H9 (cell line): ENCODE data around the gene TRIAP1. TPM values are rescaled to one million over a fixed set of nuclear protein-coding genes. Genes with fewer than 3 reads are reported as not detected.

Experiments
- DNase-seq: peaks from one replicate; pipeline ENCODE4 v3.0.0-alpha.2; 2017
- H2AFZ ChIP-seq: one replicate; pipeline ENCODE4 v1.6.1; 2013; ENCODE audit warnings: mild to moderate bottlenecking, low read length, control low read depth, moderate library complexity
- H2AK5ac ChIP-seq: 2 replicates; pipeline ENCODE4 v1.6.1; 2013; ENCODE audit warnings: low read length, control low read depth, mixed read lengths; ENCODE audit not compliant: insufficient read length
- H2BK120ac ChIP-seq: one replicate; pipeline ENCODE4 v1.6.1; 2013; ENCODE audit warnings: low read depth, mild to moderate bottlenecking, low read length, control low read depth, inconsistent platforms; ENCODE audit not compliant: poor library complexity, severe bottlenecking
- H2BK12ac ChIP-seq: 2 replicates; pipeline ENCODE4 v1.6.1; 2013; ENCODE audit warnings: low read length, control low read depth, mixed read lengths, low read depth; ENCODE audit not compliant: insufficient read length
- H2BK15ac ChIP-seq: 2 replicates; pipeline ENCODE4 v1.6.1; 2013; ENCODE audit warnings: low read depth, low read length, control low read depth
- H2BK20ac ChIP-seq: one replicate; pipeline ENCODE4 v1.6.1; 2013; ENCODE audit warnings: low read depth, mild to moderate bottlenecking, low read length, control low read depth, inconsistent platforms; ENCODE audit not compliant: poor library complexity, severe bottlenecking
- H2BK5ac ChIP-seq: 2 replicates; pipeline ENCODE4 v1.6.1; 2013; ENCODE audit warnings: low read length, control low read depth, mixed read lengths; ENCODE audit not compliant: insufficient read length
- H3K14ac ChIP-seq: 2 replicates; pipeline ENCODE4 v1.6.1; 2013; ENCODE audit warnings: low read length, control low read depth; ENCODE audit not compliant: insufficient read depth
- H3K18ac ChIP-seq: 2 replicates; pipeline ENCODE4 v1.6.1; 2013; ENCODE audit warnings: low read depth, mild to moderate bottlenecking, mixed read lengths, low read length, control low read depth; ENCODE audit not compliant: insufficient read length
- H3K23ac ChIP-seq: 2 replicates; pipeline ENCODE4 v1.6.1; 2013; ENCODE audit warnings: low read length, control low read depth, mixed read lengths, low read depth; ENCODE audit not compliant: insufficient read length
- H3K23me2 ChIP-seq: 2 replicates; pipeline ENCODE4 v1.6.1; 2013; ENCODE audit warnings: low read depth, mild to moderate bottlenecking, mixed read lengths, low read length, control low read depth; ENCODE audit not compliant: insufficient read length, poor library complexity, severe bottlenecking
- H3K27ac ChIP-seq: 2 replicates; pipeline ENCODE4 v1.5.1; 2013; ENCODE audit warnings: low read length, control low read depth, mixed read lengths, low read depth; ENCODE audit not compliant: insufficient read length
- H3K27me3 ChIP-seq: 2 replicates; pipeline ENCODE4 v1.6.1; 2013; ENCODE audit warnings: low read length, control low read depth, inconsistent platforms; ENCODE audit not compliant: insufficient read depth
- H3K4ac ChIP-seq: 2 replicates; pipeline ENCODE4 v1.6.1; 2013; ENCODE audit warnings: low read depth, mild to moderate bottlenecking, control low read depth, inconsistent platforms, low read length, moderate library complexity
- H3K4me1 ChIP-seq: 2 replicates; pipeline ENCODE4 v1.6.1; 2013; ENCODE audit warnings: low read length, control low read depth, inconsistent platforms; ENCODE audit not compliant: insufficient read depth
- H3K4me2 ChIP-seq: 2 replicates; pipeline ENCODE4 v1.6.1; 2013; ENCODE audit warnings: low read length, control low read depth, mixed read lengths; ENCODE audit not compliant: insufficient read length, insufficient read depth
- H3K56ac ChIP-seq: 2 replicates; pipeline ENCODE4 v1.6.1; 2013; ENCODE audit warnings: low read depth, mild to moderate bottlenecking, mixed read lengths, low read length, control low read depth; ENCODE audit not compliant: insufficient read length
- H3K79me1 ChIP-seq: 2 replicates; pipeline ENCODE4 v1.6.1; 2013; ENCODE audit warnings: low read depth, mild to moderate bottlenecking, moderate library complexity, low read length, control low read depth, inconsistent platforms; ENCODE audit not compliant: insufficient read depth, poor library complexity, severe bottlenecking
- H3K79me2 ChIP-seq: 2 replicates; pipeline ENCODE4 v1.6.1; 2013; ENCODE audit warnings: low read length, control low read depth, inconsistent platforms; ENCODE audit not compliant: insufficient read depth
- H3K9ac ChIP-seq: 2 replicates; pipeline ENCODE4 v1.6.1; 2013; ENCODE audit warnings: low read length, control low read depth, mixed read lengths; ENCODE audit not compliant: insufficient read length; ENCODE audit errors: extremely low read depth
- H3K9me3 ChIP-seq: one replicate; pipeline ENCODE4 v1.6.1; 2013; ENCODE audit warnings: low read depth, low read length, inconsistent platforms; ENCODE audit not compliant: control insufficient read depth
- H3T11ph ChIP-seq: one replicate; pipeline ENCODE4 v1.6.1; 2013; ENCODE audit warnings: mild to moderate bottlenecking, low read length, control low read depth, inconsistent platforms
- H4K20me1 ChIP-seq: one replicate; pipeline ENCODE4 v1.6.1; 2013; ENCODE audit not compliant: control insufficient read depth, insufficient read length, insufficient read depth
- H4K5ac ChIP-seq: 2 replicates; pipeline ENCODE4 v1.6.1; 2013; ENCODE audit warnings: low read depth, mild to moderate bottlenecking, mixed read lengths, low read length, control low read depth; ENCODE audit not compliant: insufficient read length
- H4K8ac ChIP-seq: replicated peaks from 2 replicates; pipeline ENCODE4 v1.6.1; 2013; ENCODE audit warnings: low read length, control low read depth, mixed read lengths, low read depth; ENCODE audit not compliant: insufficient read length
- H4K91ac ChIP-seq: 2 replicates; pipeline ENCODE4 v1.6.1; 2013; ENCODE audit warnings: low read depth, mild to moderate bottlenecking, moderate library complexity, mixed read lengths, low read length, control low read depth; ENCODE audit not compliant: insufficient read length
- H3K27ac Mint-ChIP-seq, 3 experiments: 2 replicates in 2 of 3; 3 replicates in 1 of 3; pipeline ENCODE4 v1.8.0; 2020 to 2021; ENCODE audit warnings: mixed read lengths in 3 of 3, mild to moderate bottlenecking in 1 of 3, moderate library complexity in 1 of 3
- H3K27me3 Mint-ChIP-seq: 2 replicates; pipeline ENCODE4 v1.8.0; 2021; ENCODE audit warnings: low read depth, mild to moderate bottlenecking, moderate library complexity, mixed read lengths
- H3K36me3 Mint-ChIP-seq, 3 experiments: 2 replicates in 2 of 3; 3 replicates in 1 of 3; pipeline ENCODE4 v1.8.0; 2020 to 2021; ENCODE audit warnings: low read depth in 3 of 3, mixed read lengths in 3 of 3; ENCODE audit not compliant: insufficient read depth in 1 of 3
- H3K4me1 Mint-ChIP-seq, 2 experiments: 2 replicates each; pipeline ENCODE4 v1.8.0; 2020; ENCODE audit warnings: mixed read lengths in 2 of 2
- H3K4me3 Mint-ChIP-seq, 2 experiments: 2 replicates in 1 of 2; 3 replicates in 1 of 2; pipeline ENCODE4 v1.8.0; 2020 to 2021; ENCODE audit warnings: mild to moderate bottlenecking in 2 of 2, mixed read lengths in 2 of 2, moderate library complexity in 1 of 2
- H3K9me3 Mint-ChIP-seq, 2 experiments: 2 replicates in 1 of 2; 3 replicates in 1 of 2; pipeline ENCODE4 v1.8.0; 2020; ENCODE audit warnings: mild to moderate bottlenecking in 2 of 2, mixed read lengths in 2 of 2, moderate library complexity in 1 of 2
- WGBS: extraction: QIAGEN DNeasy Blood & Tissue Kit; methylation state at CpG from one replicate; pipeline ENCODE4 v1.1.7; 2013; ENCODE audit warnings: missing lambda C conversion rate, low lambda C conversion rate, mixed read lengths; ENCODE audit not compliant: insufficient read length; ENCODE audit errors: extremely low coverage; 5-methylcytosine and 5-hydroxymethylcytosine counted together
- total RNA-seq: library from RNA; stranded (reverse); gene quantifications from 2 replicates; pipeline ENCODE4 v1.2.1, GENCODE V29; 2021
- TF ChIP-seq, protein P1 (sequence below): fragments of 200-600 bp; sonication (generic); conservative IDR thresholded peaks from 3 replicates; pipeline ENCODE4 v1.8.0; 2021; ENCODE audit warnings: antibody characterized with exemption, mild to moderate bottlenecking

TRIAP1 gene
- total RNA-seq, 1 experiment from 2014 or later, result 70.4 TPM

DNA sequence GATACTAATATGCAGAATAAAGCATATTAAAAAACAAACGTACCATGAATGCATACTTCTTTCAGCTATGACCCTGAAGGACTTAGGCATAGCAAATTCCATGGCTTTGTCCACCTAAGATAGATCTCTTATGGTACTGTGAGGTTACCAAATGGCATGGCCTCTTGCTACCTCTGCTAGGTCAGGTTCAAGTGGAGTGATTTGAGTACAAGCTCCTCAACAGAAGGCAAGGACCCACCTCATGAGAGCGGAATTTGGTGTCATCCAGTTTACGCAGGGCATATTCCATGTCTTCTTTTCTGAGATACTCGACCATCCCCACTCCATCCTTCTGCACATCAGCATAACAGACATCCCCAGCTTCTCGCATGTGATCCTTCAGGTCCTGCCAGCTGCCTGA, 17.5 kb upstream of the TRIAP1 start:
- Histone ChIP-seq H2BK20ac (no peak overlapping the region), H3K4ac (no peak overlapping the region), H4K8ac (no peak overlapping the region), H2BK5ac (no peak overlapping the region), H2AFZ (no peak overlapping the region), H4K20me1 (no peaks in the 10 kb centered on the region), H3K27ac (no peak overlapping the region), H3K9ac (no peak overlapping the region), H3K4me2 (no peak overlapping the region), H3K9me3 (no peaks in the 10 kb centered on the region), H3T11ph (no peak overlapping the region), H2BK120ac (no peak overlapping the region), H3K14ac (no peak overlapping the region), H4K91ac (no peak overlapping the region), H3K23me2 (peaks cover 7% of the 10 kb centered on the region), H2AK5ac (no peak overlapping the region), H4K5ac (no peak overlapping the region), H3K23ac (no peak overlapping the region), H3K18ac (no peak overlapping the region), H3K79me1 (peaks cover 3% of the 10 kb centered on the region), H2BK12ac (no peak overlapping the region), H3K4me1 (no peaks in the 10 kb centered on the region), H3K79me2 (peaks cover 11% of the 10 kb centered on the region; the same call in 1 of the 2 replicates), H3K56ac (no peak overlapping the region), H2BK15ac (no peak overlapping the region), H3K27me3 (no peaks in the 10 kb centered on the region)
- no peaks in the 10 kb centered on the region for H3K27me3 Mint-ChIP-seq
- no peak overlapping the region for H3K4me3 Mint-ChIP-seq
- no peak for DNase-seq
- no peak overlapping the region; a peak in 1 of 7 replicates for H3K27ac Mint-ChIP-seq
- H3K36me3 Mint-ChIP-seq, result peaks cover 58 to 90% (median 79%) of the 10 kb centered on the region in 3 experiments
- TF ChIP-seq, protein P1, sequence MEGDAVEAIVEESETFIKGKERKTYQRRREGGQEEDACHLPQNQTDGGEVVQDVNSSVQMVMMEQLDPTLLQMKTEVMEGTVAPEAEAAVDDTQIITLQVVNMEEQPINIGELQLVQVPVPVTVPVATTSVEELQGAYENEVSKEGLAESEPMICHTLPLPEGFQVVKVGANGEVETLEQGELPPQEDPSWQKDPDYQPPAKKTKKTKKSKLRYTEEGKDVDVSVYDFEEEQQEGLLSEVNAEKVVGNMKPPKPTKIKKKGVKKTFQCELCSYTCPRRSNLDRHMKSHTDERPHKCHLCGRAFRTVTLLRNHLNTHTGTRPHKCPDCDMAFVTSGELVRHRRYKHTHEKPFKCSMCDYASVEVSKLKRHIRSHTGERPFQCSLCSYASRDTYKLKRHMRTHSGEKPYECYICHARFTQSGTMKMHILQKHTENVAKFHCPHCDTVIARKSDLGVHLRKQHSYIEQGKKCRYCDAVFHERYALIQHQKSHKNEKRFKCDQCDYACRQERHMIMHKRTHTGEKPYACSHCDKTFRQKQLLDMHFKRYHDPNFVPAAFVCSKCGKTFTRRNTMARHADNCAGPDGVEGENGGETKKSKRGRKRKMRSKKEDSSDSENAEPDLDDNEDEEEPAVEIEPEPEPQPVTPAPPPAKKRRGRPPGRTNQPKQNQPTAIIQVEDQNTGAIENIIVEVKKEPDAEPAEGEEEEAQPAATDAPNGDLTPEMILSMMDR, result no peak
- no peaks in the 10 kb centered on the region for H3K9me3 Mint-ChIP-seq
- no CpG with 5 or more reads among the region's 5 CpGs for WGBS
- peaks cover 14 to 19% of the 10 kb centered on the region in 2 experiments for H3K4me1 Mint-ChIP-seq
